Transverse colon (tissue), 3 donors: ENCODE data around the gene DNAH1.

Experiments
- EP300 ChIP-seq: sonication (generic); formaldehyde crosslinking; IDR thresholded peaks from one replicate; pipeline ENCODE4 v1.6.1; 2017; ENCODE audit warnings: antibody characterized with exemption, low read depth
- TF ChIP-seq, protein P1 (sequence below), 5 experiments: fragments of 200-600 bp in 3 of 5; fragments of 450-650 bp in 2 of 5; sonication (generic) in 3 of 5; IDR thresholded peaks; 1 replicate in 2 of 5; 2 replicates in 3 of 5; pipeline ENCODE4 v1.5.1; 2016 to 2017; ENCODE audit warnings: antibody characterized with exemption in 5 of 5, inconsistent platforms in 3 of 5, mild to moderate bottlenecking in 2 of 5, moderate library complexity in 1 of 5

DNA sequence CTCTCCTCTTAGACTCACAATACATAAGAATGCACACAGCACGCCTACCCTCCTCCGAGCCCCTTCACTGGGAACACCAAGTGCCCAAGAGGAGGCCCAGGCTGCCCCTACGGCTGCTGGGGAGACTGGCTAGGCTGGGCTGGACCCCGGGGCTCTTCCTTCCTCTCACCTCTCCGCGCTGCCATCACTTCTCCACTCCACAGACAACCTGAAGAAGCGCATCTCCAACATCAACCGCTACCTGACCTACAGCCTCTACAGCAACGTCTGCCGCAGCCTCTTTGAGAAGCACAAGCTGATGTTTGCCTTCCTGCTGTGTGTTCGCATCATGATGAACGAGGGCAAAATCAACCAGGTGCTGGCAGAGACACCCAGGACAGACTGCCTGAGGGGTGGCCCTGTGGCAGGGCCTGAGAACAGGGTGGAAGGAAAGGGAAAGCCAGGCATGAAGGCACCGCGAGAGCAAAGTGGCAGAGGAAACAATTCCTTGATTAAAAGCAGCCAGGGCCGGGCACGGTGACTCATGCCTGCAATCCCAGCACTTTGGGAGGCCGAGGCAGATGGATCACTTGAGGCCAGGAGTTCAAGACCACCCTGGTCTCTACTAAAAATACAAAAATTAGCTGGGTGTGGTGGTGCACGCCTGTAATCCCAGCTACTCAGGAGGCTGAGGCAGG lies 77.2 kb downstream of the DNAH1 start:
- TF ChIP-seq, protein P1, sequence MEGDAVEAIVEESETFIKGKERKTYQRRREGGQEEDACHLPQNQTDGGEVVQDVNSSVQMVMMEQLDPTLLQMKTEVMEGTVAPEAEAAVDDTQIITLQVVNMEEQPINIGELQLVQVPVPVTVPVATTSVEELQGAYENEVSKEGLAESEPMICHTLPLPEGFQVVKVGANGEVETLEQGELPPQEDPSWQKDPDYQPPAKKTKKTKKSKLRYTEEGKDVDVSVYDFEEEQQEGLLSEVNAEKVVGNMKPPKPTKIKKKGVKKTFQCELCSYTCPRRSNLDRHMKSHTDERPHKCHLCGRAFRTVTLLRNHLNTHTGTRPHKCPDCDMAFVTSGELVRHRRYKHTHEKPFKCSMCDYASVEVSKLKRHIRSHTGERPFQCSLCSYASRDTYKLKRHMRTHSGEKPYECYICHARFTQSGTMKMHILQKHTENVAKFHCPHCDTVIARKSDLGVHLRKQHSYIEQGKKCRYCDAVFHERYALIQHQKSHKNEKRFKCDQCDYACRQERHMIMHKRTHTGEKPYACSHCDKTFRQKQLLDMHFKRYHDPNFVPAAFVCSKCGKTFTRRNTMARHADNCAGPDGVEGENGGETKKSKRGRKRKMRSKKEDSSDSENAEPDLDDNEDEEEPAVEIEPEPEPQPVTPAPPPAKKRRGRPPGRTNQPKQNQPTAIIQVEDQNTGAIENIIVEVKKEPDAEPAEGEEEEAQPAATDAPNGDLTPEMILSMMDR (IDR thresholded peaks at IDR 0.05): no peak
- no peak for TF ChIP-seq EP300
